ENCODE measurements around the gene RPL10. TPM values are rescaled to one million over a fixed set of nuclear protein-coding genes. Genes with fewer than 3 reads are reported as not detected.

Gene RPL10
- total and polyA plus RNA-seq, 2 experiments from 2014 or later, result 1,000 to 2,299 TPM

DNA sequence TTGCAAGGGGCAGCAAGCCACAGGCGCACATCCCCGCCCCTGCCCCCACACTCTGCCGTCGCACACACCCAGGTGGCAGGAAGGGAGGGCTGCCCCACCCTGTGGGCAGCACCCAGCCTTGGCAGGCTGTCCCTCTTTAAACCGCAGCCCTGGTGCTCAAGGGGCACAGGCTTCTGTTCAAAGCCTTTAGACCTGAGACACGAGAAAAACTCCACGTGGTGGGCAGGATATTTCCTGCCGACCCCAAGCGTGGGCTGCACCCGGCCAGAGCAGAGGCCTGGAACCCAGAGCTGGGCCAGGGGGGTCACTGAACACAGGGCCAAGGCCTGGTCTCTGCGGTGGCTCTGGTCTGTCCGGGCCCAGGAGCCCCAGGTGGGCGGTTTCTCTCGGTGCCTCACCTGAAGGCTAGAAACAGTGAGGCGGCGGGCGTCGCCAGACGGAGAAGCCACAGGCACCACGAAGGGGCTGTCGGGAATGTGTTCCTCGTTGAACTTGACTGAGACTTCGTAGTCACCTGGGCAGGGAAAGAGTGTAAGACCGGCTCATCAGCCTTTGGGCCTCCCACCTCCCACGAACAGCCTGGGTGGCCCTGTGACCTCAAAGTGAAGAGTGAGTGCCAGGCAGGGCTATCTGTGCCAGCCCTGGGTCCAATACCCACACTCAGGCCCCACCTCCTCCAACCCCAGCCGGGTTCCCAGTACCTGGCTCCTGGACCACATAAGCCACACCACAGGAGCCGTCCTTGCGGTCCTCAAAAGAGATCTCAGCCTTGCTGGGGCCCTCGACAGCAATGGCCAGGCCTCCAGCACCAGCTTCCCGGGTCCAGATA lies 46.8 kb upstream of the RPL10 start:
- peak in 1 of 2 donors; percentile 0 for DNase-seq (ENCODE audit: low read depth in 1 of 2, low spot score in 1 of 2)
- no peak for TF ChIP-seq CTCF (IDR thresholded peaks at IDR 0.05; ENCODE audit: low read depth, low read length)
- Histone ChIP-seq H3K27me3 (no peaks in the 10 kb centered on the region), H3K9me3 (ENCODE audit: low read depth) (no peaks in the 10 kb centered on the region), H3K36me3 (peaks cover 31% of the 10 kb centered on the region), H3K27ac (peak overlapping the region; percentile 45), H3K4me3 (no peak overlapping the region), H3K4me1 (ENCODE audit: low read depth) (no peaks in the 10 kb centered on the region)

GRCh38 chrX:154352012-154352401 lies 46.2 kb upstream of the RPL10 start:
- H3K4me3 ChIP-seq, result no peak overlapping the region
- no peaks in the 10 kb centered on the region for H3K27me3 ChIP-seq
- no peaks in the 10 kb centered on the region for H3K4me1 ChIP-seq (ENCODE audit: low read depth)
- peak overlapping the region; percentile 45 for H3K27ac ChIP-seq
- no peak for TF ChIP-seq CTCF (IDR thresholded peaks at IDR 0.05; ENCODE audit: low read depth, low read length)
- peaks cover 34% of the 10 kb centered on the region for H3K36me3 ChIP-seq
- no peaks in the 10 kb centered on the region for H3K9me3 ChIP-seq (ENCODE audit: low read depth)
- DNase-seq (ENCODE audit: low read depth in 1 of 2, low spot score in 1 of 2), result peak; percentile 0 to 1

DNA sequence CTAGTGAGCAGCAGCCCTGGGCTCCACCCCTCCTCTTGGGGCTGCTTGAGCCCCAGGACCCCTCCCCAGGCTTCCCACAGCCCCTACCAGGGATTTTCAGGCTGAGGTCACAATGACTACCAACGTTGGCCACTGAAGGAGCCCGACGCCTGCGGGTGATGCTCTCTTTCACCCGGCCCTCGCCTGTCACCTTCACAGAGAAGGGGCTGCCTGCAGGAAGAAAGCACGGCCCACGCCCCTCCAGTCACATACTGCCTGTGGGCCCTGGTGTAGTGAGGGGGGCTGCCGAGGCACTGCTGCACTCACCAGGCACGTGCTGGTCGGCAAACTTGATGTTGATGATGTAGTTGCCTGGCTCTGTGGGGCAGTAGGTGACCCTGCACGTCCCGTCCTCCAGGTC lies 45.7 kb upstream of the RPL10 start:
- no peak overlapping the region for H3K27ac ChIP-seq
- H3K4me1 ChIP-seq (ENCODE audit: low read depth), result no peaks in the 10 kb centered on the region
- DNase-seq (ENCODE audit: low read depth in 1 of 2, low spot score in 1 of 2), result peak in 1 of 2 donors; percentile 0
- H3K9me3 ChIP-seq (ENCODE audit: low read depth), result no peaks in the 10 kb centered on the region
- no peak for TF ChIP-seq CTCF (IDR thresholded peaks at IDR 0.05; ENCODE audit: low read depth, low read length)
- H3K36me3 ChIP-seq, result peaks cover 38% of the 10 kb centered on the region
- no peak overlapping the region for H3K4me3 ChIP-seq
- H3K27me3 ChIP-seq, result no peaks in the 10 kb centered on the region

DNA sequence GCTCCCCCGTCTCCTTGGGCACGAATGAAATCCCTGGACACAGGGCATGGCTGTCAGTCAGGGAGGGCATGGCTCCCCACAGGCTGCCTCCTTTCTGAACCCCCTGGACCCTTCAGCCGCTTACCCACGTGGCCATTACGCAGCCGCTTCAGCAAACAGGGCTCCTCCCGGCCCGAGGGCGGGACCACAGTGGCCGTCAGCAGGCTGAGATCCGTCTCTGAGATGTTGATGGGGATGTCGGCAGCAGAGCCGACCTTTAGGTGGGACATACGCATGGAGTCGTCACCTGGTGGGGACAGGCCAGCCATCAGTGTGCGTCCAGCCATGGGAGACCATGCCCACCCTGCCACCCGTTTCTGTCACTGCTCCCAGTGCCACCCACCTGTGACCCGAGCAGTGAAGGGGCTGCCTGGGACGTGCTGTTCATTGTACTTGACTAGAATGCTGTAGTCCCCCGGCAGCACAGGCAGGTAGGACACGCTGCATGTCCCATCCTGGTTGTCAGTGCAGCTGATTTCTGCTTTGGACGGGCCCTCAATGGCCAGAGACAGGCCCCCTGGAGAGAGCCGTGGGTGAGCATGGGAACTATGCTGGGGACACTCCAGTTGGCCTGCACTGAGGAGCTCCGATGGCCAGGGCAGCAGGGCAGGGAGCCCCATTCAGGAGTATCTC lies 44.9 kb upstream of the RPL10 start:
- DNase-seq (ENCODE audit: low read depth in 1 of 2, low spot score in 1 of 2), result no peak
- H3K9me3 ChIP-seq (ENCODE audit: low read depth), result no peaks in the 10 kb centered on the region
- H3K27ac ChIP-seq, result peak overlapping the region; percentile 23
- H3K36me3 ChIP-seq, result peaks cover 38% of the 10 kb centered on the region
- TF ChIP-seq CTCF (IDR thresholded peaks at IDR 0.05; ENCODE audit: low read depth, low read length), result no peak
- H3K27me3 ChIP-seq, result no peaks in the 10 kb centered on the region
- no peaks in the 10 kb centered on the region for H3K4me1 ChIP-seq (ENCODE audit: low read depth)
- no peak overlapping the region for H3K4me3 ChIP-seq

DNA sequence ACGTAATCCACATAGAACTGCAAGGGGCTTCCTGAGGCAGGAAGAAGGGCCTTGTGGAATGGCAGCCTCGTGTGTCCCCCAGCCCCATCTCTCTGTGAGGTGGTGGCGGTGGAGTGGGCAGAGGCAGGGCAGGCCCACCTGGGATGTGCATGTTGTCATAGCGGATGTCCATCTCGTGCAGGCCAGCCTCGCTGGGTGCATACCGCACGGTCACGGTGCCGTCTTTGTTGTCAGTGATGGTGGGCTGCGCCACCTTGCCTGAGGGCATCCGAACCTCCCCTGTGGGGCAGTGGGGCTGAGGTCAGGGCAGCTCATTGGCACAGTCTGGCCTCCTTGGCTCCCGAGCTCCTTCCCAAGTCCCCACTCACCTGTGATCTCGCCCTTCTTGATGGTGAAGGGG lies 44.2 kb upstream of the RPL10 start:
- no peak for DNase-seq (ENCODE audit: low read depth in 1 of 2, low spot score in 1 of 2)
- Histone ChIP-seq H3K27me3 (no peaks in the 10 kb centered on the region), H3K36me3 (peaks cover 42% of the 10 kb centered on the region), H3K4me3 (no peak overlapping the region), H3K27ac (peak overlapping the region; percentile 23), H3K9me3 (ENCODE audit: low read depth) (no peaks in the 10 kb centered on the region), H3K4me1 (ENCODE audit: low read depth) (no peaks in the 10 kb centered on the region)
- no peak for TF ChIP-seq CTCF (IDR thresholded peaks at IDR 0.05; ENCODE audit: low read depth, low read length)

Measured in cardiac muscle cell (in vitro differentiated cells and primary cell).